Smooth muscle cell (in vitro differentiated cells): ENCODE results near the gene ARHGEF7. TPM values are rescaled to one million over a fixed set of nuclear protein-coding genes. Genes with fewer than 3 reads are reported as not detected.

ENCODE experiments used
- DNase-seq: peaks from one replicate; lab custom pipeline; 2025; ENCODE audit not compliant: unreplicated experiment; lab: John Stamatoyannopoulos, UW
- H2AFZ ChIP-seq: fragments of 200-600 bp; sonication (generic); 2 replicates; pipeline ENCODE4 v1.6.0; 2016; ENCODE audit warnings: antibody characterized with exemption, low read depth, mild to moderate bottlenecking
- H3F3A ChIP-seq: fragments of 200-600 bp; sonication (generic); 2 replicates; pipeline ENCODE4 v1.6.0; 2017; ENCODE audit warnings: antibody characterized with exemption, low read depth
- H3K27ac ChIP-seq: fragments of 200-600 bp; sonication (generic); 2 replicates; pipeline ENCODE4 v1.5.1; 2016; ENCODE audit warnings: low read depth, mild to moderate bottlenecking
- H3K27me3 ChIP-seq: fragments of 200-600 bp; sonication (generic); 2 replicates; pipeline ENCODE4 v1.6.1; 2016; ENCODE audit warnings: low read depth, mild to moderate bottlenecking
- H3K36me3 ChIP-seq: fragments of 200-600 bp; sonication (generic); 2 replicates; pipeline ENCODE4 v1.5.1; 2016; ENCODE audit warnings: low read depth
- H3K4me1 ChIP-seq: fragments of 200-600 bp; sonication (generic); 2 replicates; pipeline ENCODE4 v1.5.1; 2016; ENCODE audit warnings: low read depth
- H3K4me2 ChIP-seq: fragments of 200-600 bp; sonication (generic); 2 replicates; pipeline ENCODE4 v1.6.0; 2016; ENCODE audit warnings: mild to moderate bottlenecking
- H3K4me3 ChIP-seq: fragments of 200-600 bp; sonication (generic); 2 replicates; pipeline ENCODE4 v1.5.1; 2016; ENCODE audit warnings: mild to moderate bottlenecking
- H3K79me2 ChIP-seq: fragments of 200-600 bp; sonication (generic); 2 replicates; pipeline ENCODE4 v1.6.0; 2016; ENCODE audit warnings: low read depth, mild to moderate bottlenecking
- H3K9ac ChIP-seq: fragments of 200-600 bp; sonication (generic); 2 replicates; pipeline ENCODE4 v1.6.0; 2016; ENCODE audit warnings: low read depth
- H3K9me3 ChIP-seq: fragments of 200-600 bp; sonication (generic); replicated peaks from 2 replicates; pipeline ENCODE4 v1.5.1; 2016; ENCODE audit warnings: low read depth
- H4K20me1 ChIP-seq: fragments of 200-600 bp; sonication (generic); 2 replicates; pipeline ENCODE4 v1.6.0; 2016; ENCODE audit warnings: low read depth
- WGBS: methylation state at CpG from one replicate; pipeline ENCODE4 v1.1.7; 2016; ENCODE audit warnings: low lambda C conversion rate; 5-methylcytosine and 5-hydroxymethylcytosine counted together
- polyA plus RNA-seq: library from polyadenylated mRNA; unstranded; fragments of >200 nt; fragmentation: Nextera tagmentation; extraction: Ambion mirVana; gene quantifications from 2 replicates; pipeline ENCODE4 v1.2.1, GENCODE V29; 2016
- total RNA-seq: library from RNA; depleted of rRNA; stranded (reverse); fragments of >200 nt; gene quantifications from 2 replicates; pipeline ENCODE4 v1.2.3, GENCODE V29; 2014
- TF ChIP-seq, protein P1 (sequence below): fragments of 200-600 bp; sonication (generic); IDR thresholded peaks from 2 replicates; pipeline ENCODE4 v1.5.1; 2017; ENCODE audit warnings: borderline replicate concordance, mild to moderate bottlenecking, antibody characterized with exemption; ENCODE audit not compliant: insufficient read depth, poor library complexity, severe bottlenecking

ARHGEF7 gene
- total and polyA plus RNA-seq, 2 experiments from 2014 or later = 13.8 to 32.4 TPM

DNA sequence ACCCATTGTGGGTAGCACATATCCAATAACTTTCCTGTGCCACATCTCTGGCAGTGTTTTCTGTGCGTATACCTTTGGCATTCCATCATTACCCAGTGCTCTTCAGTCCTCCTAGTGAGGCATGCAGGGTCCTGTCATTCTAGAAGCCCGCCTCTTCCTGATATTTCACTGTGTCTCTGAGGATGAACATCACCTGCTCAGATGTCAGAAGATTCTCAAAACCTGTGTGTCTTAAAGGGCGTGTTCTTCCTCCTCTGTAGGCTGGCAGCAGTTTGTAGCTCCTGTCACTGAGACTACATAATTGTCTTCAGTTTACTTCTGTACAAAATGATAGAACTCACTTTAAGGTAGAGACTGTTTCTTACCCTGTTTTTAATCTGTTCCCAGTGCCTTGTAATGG, 148.5 kb downstream of the ARHGEF7 start:
- Histone ChIP-seq H4K20me1 (peaks cover 55% of the 10 kb centered on the region), H3K4me2 (no peak overlapping the region), H2AFZ (no peak overlapping the region), H3K4me1 (no peaks in the 10 kb centered on the region), H3K9ac (no peak overlapping the region), H3K4me3 (no peak overlapping the region), H3K9me3 (no peaks in the 10 kb centered on the region), H3K27ac (no peak overlapping the region), H3K79me2 (no peaks in the 10 kb centered on the region), H3F3A (no peaks in the 10 kb centered on the region), H3K27me3 (no peaks in the 10 kb centered on the region), H3K36me3 (peaks cover 11% of the 10 kb centered on the region)
- no peak for DNase-seq
- WGBS = 97% methylated on average over 3 of the region's 3 CpGs
- TF ChIP-seq, protein P1, sequence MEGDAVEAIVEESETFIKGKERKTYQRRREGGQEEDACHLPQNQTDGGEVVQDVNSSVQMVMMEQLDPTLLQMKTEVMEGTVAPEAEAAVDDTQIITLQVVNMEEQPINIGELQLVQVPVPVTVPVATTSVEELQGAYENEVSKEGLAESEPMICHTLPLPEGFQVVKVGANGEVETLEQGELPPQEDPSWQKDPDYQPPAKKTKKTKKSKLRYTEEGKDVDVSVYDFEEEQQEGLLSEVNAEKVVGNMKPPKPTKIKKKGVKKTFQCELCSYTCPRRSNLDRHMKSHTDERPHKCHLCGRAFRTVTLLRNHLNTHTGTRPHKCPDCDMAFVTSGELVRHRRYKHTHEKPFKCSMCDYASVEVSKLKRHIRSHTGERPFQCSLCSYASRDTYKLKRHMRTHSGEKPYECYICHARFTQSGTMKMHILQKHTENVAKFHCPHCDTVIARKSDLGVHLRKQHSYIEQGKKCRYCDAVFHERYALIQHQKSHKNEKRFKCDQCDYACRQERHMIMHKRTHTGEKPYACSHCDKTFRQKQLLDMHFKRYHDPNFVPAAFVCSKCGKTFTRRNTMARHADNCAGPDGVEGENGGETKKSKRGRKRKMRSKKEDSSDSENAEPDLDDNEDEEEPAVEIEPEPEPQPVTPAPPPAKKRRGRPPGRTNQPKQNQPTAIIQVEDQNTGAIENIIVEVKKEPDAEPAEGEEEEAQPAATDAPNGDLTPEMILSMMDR = no peak

DNA sequence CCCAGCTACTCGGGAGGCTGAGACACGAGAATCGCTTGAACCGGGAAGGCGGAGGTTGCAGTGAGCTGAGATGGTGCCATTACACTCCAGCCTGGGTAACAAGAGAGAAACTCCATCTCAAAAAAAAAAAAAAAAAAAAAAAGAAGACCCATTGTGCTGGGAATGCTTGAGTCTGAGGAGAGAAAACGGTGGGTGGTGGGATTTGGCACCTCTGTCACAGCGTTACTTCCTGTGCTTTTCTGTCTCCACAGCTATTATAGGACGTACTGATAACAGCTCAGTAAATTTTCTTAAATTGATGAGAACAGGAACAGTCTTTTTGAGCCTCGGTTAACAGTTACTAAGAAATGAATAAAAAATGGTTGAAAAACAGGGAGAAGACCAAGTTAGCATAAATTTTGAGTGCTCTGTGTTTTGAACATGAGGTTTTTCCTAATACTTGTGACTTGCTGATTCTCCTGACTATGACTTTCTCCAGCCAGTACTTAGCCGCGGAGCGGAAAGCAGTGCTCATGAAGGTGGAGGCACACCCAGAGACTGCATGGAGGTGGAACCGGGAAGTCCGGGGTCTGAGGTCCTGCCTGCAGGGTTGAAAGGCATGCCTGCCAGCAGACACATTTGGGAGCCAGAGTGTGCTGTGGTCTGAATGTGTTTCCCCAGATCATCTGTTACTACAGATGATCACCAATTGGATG, 150.0 kb downstream of the ARHGEF7 start:
- no peak overlapping the region for H3K27ac ChIP-seq
- peaks cover 3% of the 10 kb centered on the region for H3K36me3 ChIP-seq
- DNase-seq = no peak
- 97% methylated on average over 14 of the region's 14 CpGs for WGBS
- H3F3A ChIP-seq = no peaks in the 10 kb centered on the region
- H3K9me3 ChIP-seq = no peaks in the 10 kb centered on the region
- no peak overlapping the region for H3K4me3 ChIP-seq
- no peaks in the 10 kb centered on the region for H3K79me2 ChIP-seq
- H3K27me3 ChIP-seq = no peaks in the 10 kb centered on the region
- H4K20me1 ChIP-seq = peaks cover 60% of the 10 kb centered on the region
- no peaks in the 10 kb centered on the region for H3K4me1 ChIP-seq
- TF ChIP-seq, protein P1 = no peak
- no peak overlapping the region for H3K9ac ChIP-seq
- H2AFZ ChIP-seq = no peak overlapping the region
- no peak overlapping the region for H3K4me2 ChIP-seq

DNA sequence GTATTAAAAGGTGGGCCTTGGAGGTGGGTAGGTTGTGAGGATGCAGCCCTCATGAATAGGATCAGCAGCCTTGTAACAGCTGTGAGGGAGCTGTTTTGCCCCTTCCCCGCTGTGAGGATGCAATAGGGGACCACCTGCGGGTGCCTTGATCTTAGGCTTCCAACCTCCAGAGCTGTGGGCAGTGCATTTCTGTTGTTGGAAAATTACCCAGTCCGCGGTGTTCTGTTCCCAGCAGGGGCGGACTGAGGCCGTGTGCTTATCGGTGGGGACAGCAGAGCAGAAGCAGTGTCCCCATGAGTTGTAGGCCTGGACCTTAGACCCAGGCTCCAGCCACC, 150.6 kb downstream of the ARHGEF7 start:
- H3K27me3 ChIP-seq = no peaks in the 10 kb centered on the region
- TF ChIP-seq, protein P1 = no peak
- DNase-seq = no peak
- no peaks in the 10 kb centered on the region for H3K79me2 ChIP-seq
- 96% methylated on average over 7 of the region's 7 CpGs for WGBS
- H2AFZ ChIP-seq = no peak overlapping the region
- H3F3A ChIP-seq = no peaks in the 10 kb centered on the region
- H3K36me3 ChIP-seq = peaks cover 3% of the 10 kb centered on the region
- no peak overlapping the region for H3K4me2 ChIP-seq
- H3K27ac ChIP-seq = no peak overlapping the region
- H3K4me1 ChIP-seq = no peaks in the 10 kb centered on the region
- no peaks in the 10 kb centered on the region for H3K9me3 ChIP-seq
- peaks cover 65% of the 10 kb centered on the region for H4K20me1 ChIP-seq
- H3K9ac ChIP-seq = no peak overlapping the region
- H3K4me3 ChIP-seq = no peak overlapping the region

DNA sequence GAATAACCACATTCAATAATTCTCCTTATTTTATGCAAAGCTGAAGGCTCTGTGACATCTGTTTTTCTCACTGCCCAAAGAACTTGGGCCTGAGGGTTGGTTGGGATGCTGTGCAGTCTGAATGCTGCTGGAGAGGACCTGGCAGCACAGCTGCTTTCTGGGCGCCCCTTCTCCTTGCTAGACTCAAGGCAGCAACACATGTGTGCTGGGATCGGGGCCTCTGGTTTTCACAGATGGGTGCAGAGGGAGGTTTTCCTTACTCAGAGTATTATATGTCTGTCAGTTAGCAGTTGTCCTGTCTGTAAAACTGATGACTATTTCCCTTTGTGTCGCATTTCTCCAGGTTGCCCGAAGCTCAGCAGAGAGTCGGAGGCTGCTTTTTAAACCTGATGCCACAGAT, 152.1 kb downstream of the ARHGEF7 start:
- H3K27me3 ChIP-seq = no peaks in the 10 kb centered on the region
- peaks cover 7% of the 10 kb centered on the region for H3K36me3 ChIP-seq
- no peak overlapping the region for H3K4me2 ChIP-seq
- peaks cover 67% of the 10 kb centered on the region for H4K20me1 ChIP-seq
- no peaks in the 10 kb centered on the region for H3F3A ChIP-seq
- DNase-seq = no peak
- no peaks in the 10 kb centered on the region for H3K9me3 ChIP-seq
- no peaks in the 10 kb centered on the region for H3K4me1 ChIP-seq
- no peaks in the 10 kb centered on the region for H3K79me2 ChIP-seq
- no peak overlapping the region for H3K4me3 ChIP-seq
- H2AFZ ChIP-seq = no peak overlapping the region
- TF ChIP-seq, protein P1 = no peak
- WGBS = 96% methylated on average over 5 of the region's 5 CpGs
- H3K27ac ChIP-seq = no peak overlapping the region
- H3K9ac ChIP-seq = no peak overlapping the region
